Measurements from ENCODE around the gene ABCC1. TPM values are rescaled to one million over a fixed set of nuclear protein-coding genes. Genes with fewer than 3 reads are reported as not detected.

ABCC1 gene
- total RNA-seq, 1 donor from 2014 or later: 47.9 TPM

GRCh38 chr16:16126896-16127295 is 177.5 kb downstream of the ABCC1 start:
- peaks cover 4% of the 10 kb centered on the region for H3K4me1 Mint-ChIP-seq (ENCODE audit: low read depth)
- no peaks in the 10 kb centered on the region for H3K27me3 Mint-ChIP-seq (ENCODE audit: low read depth)
- peaks cover 12% of the 10 kb centered on the region for H3K9me3 Mint-ChIP-seq (ENCODE audit: low read depth)
- no peak overlapping the region for H3K4me3 Mint-ChIP-seq (ENCODE audit: unreplicated experiment)
- H3K27ac Mint-ChIP-seq (ENCODE audit: unreplicated experiment): no peak overlapping the region
- peaks cover 35% of the 10 kb centered on the region for H3K36me3 Mint-ChIP-seq (ENCODE audit: low read depth)
- TF ChIP-seq CTCF (IDR thresholded peaks at IDR 0.05): no peak
- DNase-seq (ENCODE audit: low spot score): no peak

GRCh38 chr16:16127469-16128116 is 178.2 kb downstream of the ABCC1 start:
- TF ChIP-seq CTCF (IDR thresholded peaks at IDR 0.05): peak; percentile 97
- Mint-ChIP-seq H3K4me3 (ENCODE audit: unreplicated experiment) (no peak overlapping the region), H3K27me3 (ENCODE audit: low read depth) (no peaks in the 10 kb centered on the region), H3K27ac (ENCODE audit: unreplicated experiment) (peak overlapping the region; percentile 54), H3K4me1 (ENCODE audit: low read depth) (peaks cover 4% of the 10 kb centered on the region), H3K36me3 (ENCODE audit: low read depth) (peaks cover 34% of the 10 kb centered on the region), H3K9me3 (ENCODE audit: low read depth) (peaks cover 12% of the 10 kb centered on the region)
- DNase-seq (ENCODE audit: low spot score): no peak

GRCh38 chr16:16131204-16131603 is 181.8 kb downstream of the ABCC1 start:
- Mint-ChIP-seq H3K27ac (ENCODE audit: unreplicated experiment) (no peak overlapping the region), H3K4me1 (ENCODE audit: low read depth) (peaks cover 4% of the 10 kb centered on the region), H3K9me3 (ENCODE audit: low read depth) (no peaks in the 10 kb centered on the region), H3K4me3 (ENCODE audit: unreplicated experiment) (no peak overlapping the region), H3K27me3 (ENCODE audit: low read depth) (no peaks in the 10 kb centered on the region), H3K36me3 (ENCODE audit: low read depth) (peaks cover 31% of the 10 kb centered on the region)
- TF ChIP-seq CTCF (IDR thresholded peaks at IDR 0.05): no peak
- DNase-seq (ENCODE audit: low spot score): no peak

- H3K4me1 Mint-ChIP-seq (ENCODE audit: low read depth): peaks cover 4% of the 10 kb centered on the region
- H3K36me3 Mint-ChIP-seq (ENCODE audit: low read depth): peaks cover 33% of the 10 kb centered on the region
- H3K27me3 Mint-ChIP-seq (ENCODE audit: low read depth): no peaks in the 10 kb centered on the region
- H3K27ac Mint-ChIP-seq (ENCODE audit: unreplicated experiment): no peak overlapping the region
- DNase-seq (ENCODE audit: low spot score): no peak
- no peak for TF ChIP-seq CTCF (IDR thresholded peaks at IDR 0.05)
- no peak overlapping the region for H3K4me3 Mint-ChIP-seq (ENCODE audit: unreplicated experiment)
- H3K9me3 Mint-ChIP-seq (ENCODE audit: low read depth): no peaks in the 10 kb centered on the region
These were observed 182.2 kb downstream of the ABCC1 start for GRCh38 chr16:16131659-16132058.

GRCh38 chr16:16133943-16134604 is 184.7 kb downstream of the ABCC1 start:
- Mint-ChIP-seq H3K4me3 (ENCODE audit: unreplicated experiment) (no peak overlapping the region), H3K4me1 (ENCODE audit: low read depth) (no peaks in the 10 kb centered on the region), H3K9me3 (ENCODE audit: low read depth) (no peaks in the 10 kb centered on the region), H3K36me3 (ENCODE audit: low read depth) (peaks cover 36% of the 10 kb centered on the region), H3K27me3 (ENCODE audit: low read depth) (no peaks in the 10 kb centered on the region), H3K27ac (ENCODE audit: unreplicated experiment) (no peak overlapping the region)
- DNase-seq (ENCODE audit: low spot score): no peak
- TF ChIP-seq CTCF (IDR thresholded peaks at IDR 0.05): no peak

Data from chondrocyte (in vitro differentiated cells).